Neural cell (in vitro differentiated cells): ENCODE results near the gene RNU7-1. TPM values are rescaled to one million over a fixed set of nuclear protein-coding genes. Genes with fewer than 3 reads are reported as not detected.

Experiments used
- H2AFZ ChIP-seq: fragments of 200-600, 300-800 bp; sonication (generic), shearing (Covaris generic); 2 replicates; pipeline ENCODE4 v1.6.0; 2014; ENCODE audit warnings: low read depth, mild to moderate bottlenecking, antibody characterized with exemption, low read length, moderate library complexity
- H3F3A ChIP-seq: fragments of 200-600 bp; shearing (Covaris generic); 2 replicates; pipeline ENCODE4 v1.6.1; 2016; ENCODE audit warnings: mild to moderate bottlenecking, moderate library complexity, mixed read lengths, antibody characterized with exemption, low read length; ENCODE audit not compliant: insufficient read depth, poor library complexity, severe bottlenecking
- H3K27ac ChIP-seq: fragments of 200-600, 300-800 bp; sonication (generic), shearing (Covaris generic); 2 replicates; pipeline ENCODE4 v1.5.1; 2014; ENCODE audit warnings: mild to moderate bottlenecking, low read length, moderate library complexity
- H3K27me3 ChIP-seq: fragments of 300-800, 200-600 bp; sonication (generic), shearing (Covaris generic); 2 replicates; pipeline ENCODE4 v1.6.0; 2014; ENCODE audit warnings: mild to moderate bottlenecking, low read depth, low read length, moderate library complexity; ENCODE audit not compliant: insufficient read depth
- H3K36me3 ChIP-seq: fragments of 300-800, 200-600 bp; sonication (generic), shearing (Covaris generic); 2 replicates; pipeline ENCODE4 v1.5.1; 2014; ENCODE audit warnings: mild to moderate bottlenecking, antibody characterized with exemption, low read length, moderate library complexity; ENCODE audit not compliant: insufficient read depth
- H3K4me2 ChIP-seq: fragments of 300-800, 200-600 bp; sonication (generic), shearing (Covaris generic); 2 replicates; pipeline ENCODE4 v1.6.0; 2014; ENCODE audit warnings: mild to moderate bottlenecking, low read length
- H3K4me3 ChIP-seq: fragments of 300-800, 200-600 bp; sonication (generic), shearing (Covaris generic); 2 replicates; pipeline ENCODE4 v1.5.1; 2014; ENCODE audit warnings: mild to moderate bottlenecking, low read length, moderate library complexity
- H3K79me2 ChIP-seq: fragments of 200-600 bp; shearing (Covaris generic); replicated peaks from 2 replicates; pipeline ENCODE4 v1.6.0; 2014; ENCODE audit warnings: mild to moderate bottlenecking, low read length, moderate library complexity; ENCODE audit not compliant: insufficient read depth
- H3K9ac ChIP-seq: fragments of 300-800, 200-600 bp; sonication (generic), shearing (Covaris generic); 2 replicates; pipeline ENCODE4 v1.6.1; 2016; ENCODE audit warnings: mild to moderate bottlenecking, low read length, mixed read lengths
- H3K9me2 ChIP-seq: fragments of 200-600 bp; shearing (Covaris generic); 2 replicates; pipeline ENCODE4 v1.6.1; 2016; ENCODE audit warnings: mild to moderate bottlenecking, low read length, mixed read lengths; ENCODE audit not compliant: insufficient read depth
- H3K9me3 ChIP-seq: fragments of 200-600, 300-800 bp; sonication (generic), shearing (Covaris generic); 2 replicates; pipeline ENCODE4 v1.6.1; 2016; ENCODE audit warnings: mild to moderate bottlenecking, mixed run types, low read length, moderate library complexity, mixed read lengths
- H4K20me1 ChIP-seq: fragments of 200-600 bp; shearing (Covaris generic); 2 replicates; pipeline ENCODE4 v1.6.1; 2016; ENCODE audit warnings: mild to moderate bottlenecking, mixed run types; ENCODE audit not compliant: insufficient read depth
- CTCF ChIP-seq: fragments of 450-650 bp; IDR thresholded peaks from 2 replicates; pipeline ENCODE4 v1.5.1; 2014; ENCODE audit warnings: antibody characterized with exemption, mild to moderate bottlenecking, moderate library complexity; ENCODE audit not compliant: poor library complexity, severe bottlenecking
- EP300 ChIP-seq: fragments of 450-650 bp; conservative IDR thresholded peaks from 2 replicates; pipeline ENCODE4 v1.6.1; 2014; ENCODE audit warnings: antibody characterized with exemption, mild to moderate bottlenecking, moderate library complexity; ENCODE audit not compliant: poor library complexity, severe bottlenecking
- EZH2 ChIP-seq: fragments of 200-600, 300-800 bp; shearing (Covaris generic), sonication (generic); IDR thresholded peaks from 2 replicates; pipeline ENCODE4 v1.6.1; 2014; ENCODE audit warnings: antibody characterized with exemption, low read length, borderline replicate concordance, mild to moderate bottlenecking; ENCODE audit not compliant: insufficient read depth, poor library complexity, severe bottlenecking
- MXI1 ChIP-seq: fragments of 450-650 bp; conservative IDR thresholded peaks from 2 replicates; pipeline ENCODE4 v1.6.1; 2014; ENCODE audit warnings: antibody characterized with exemption, mild to moderate bottlenecking; ENCODE audit not compliant: poor library complexity, severe bottlenecking
- RAD21 ChIP-seq: fragments of 450-650 bp; conservative IDR thresholded peaks from 2 replicates; pipeline ENCODE4 v1.6.1; 2014; ENCODE audit warnings: antibody characterized with exemption, mild to moderate bottlenecking, moderate library complexity
- SMC3 ChIP-seq: fragments of 450-650 bp; conservative IDR thresholded peaks from 2 replicates; pipeline ENCODE4 v1.6.1; 2014; ENCODE audit warnings: antibody characterized with exemption, mild to moderate bottlenecking, moderate library complexity; ENCODE audit not compliant: poor library complexity
- TAF1 ChIP-seq: IDR thresholded peaks from 2 replicates; pipeline ENCODE4 v1.6.1; 2012; ENCODE audit warnings: low read depth
- polyA plus RNA-seq: library from polyadenylated mRNA; depleted of rRNA; stranded (reverse); fragments of >200 nt; gene quantifications from 2 replicates; pipeline ENCODE4 v1.2.3, GENCODE V29; 2014
- TF ChIP-seq, protein P1 (sequence below): IDR thresholded peaks from 2 replicates; pipeline ENCODE4 v1.6.1; 2012; ENCODE audit warnings: borderline replicate concordance

RNU7-1 gene
- polyA plus RNA-seq, 1 donor from 2014 or later, result not detected

GRCh38 chr12:6950811-6951540, 7.4 kb downstream of the RNU7-1 start, which contains the start of gene PTPN6:
TSS of gene PTPN6 (plus strand) at chr12:6951356. CDS start at chr12:6951513, 157 bp downstream.
- no peaks in the 10 kb centered on the region for H3K27me3 ChIP-seq
- TF ChIP-seq MXI1 (no peak), RAD21 (no peak), EP300 (no peak), SMC3 (no peak), TAF1 (no peak), EZH2 (no peak)
- TF ChIP-seq, protein P1, sequence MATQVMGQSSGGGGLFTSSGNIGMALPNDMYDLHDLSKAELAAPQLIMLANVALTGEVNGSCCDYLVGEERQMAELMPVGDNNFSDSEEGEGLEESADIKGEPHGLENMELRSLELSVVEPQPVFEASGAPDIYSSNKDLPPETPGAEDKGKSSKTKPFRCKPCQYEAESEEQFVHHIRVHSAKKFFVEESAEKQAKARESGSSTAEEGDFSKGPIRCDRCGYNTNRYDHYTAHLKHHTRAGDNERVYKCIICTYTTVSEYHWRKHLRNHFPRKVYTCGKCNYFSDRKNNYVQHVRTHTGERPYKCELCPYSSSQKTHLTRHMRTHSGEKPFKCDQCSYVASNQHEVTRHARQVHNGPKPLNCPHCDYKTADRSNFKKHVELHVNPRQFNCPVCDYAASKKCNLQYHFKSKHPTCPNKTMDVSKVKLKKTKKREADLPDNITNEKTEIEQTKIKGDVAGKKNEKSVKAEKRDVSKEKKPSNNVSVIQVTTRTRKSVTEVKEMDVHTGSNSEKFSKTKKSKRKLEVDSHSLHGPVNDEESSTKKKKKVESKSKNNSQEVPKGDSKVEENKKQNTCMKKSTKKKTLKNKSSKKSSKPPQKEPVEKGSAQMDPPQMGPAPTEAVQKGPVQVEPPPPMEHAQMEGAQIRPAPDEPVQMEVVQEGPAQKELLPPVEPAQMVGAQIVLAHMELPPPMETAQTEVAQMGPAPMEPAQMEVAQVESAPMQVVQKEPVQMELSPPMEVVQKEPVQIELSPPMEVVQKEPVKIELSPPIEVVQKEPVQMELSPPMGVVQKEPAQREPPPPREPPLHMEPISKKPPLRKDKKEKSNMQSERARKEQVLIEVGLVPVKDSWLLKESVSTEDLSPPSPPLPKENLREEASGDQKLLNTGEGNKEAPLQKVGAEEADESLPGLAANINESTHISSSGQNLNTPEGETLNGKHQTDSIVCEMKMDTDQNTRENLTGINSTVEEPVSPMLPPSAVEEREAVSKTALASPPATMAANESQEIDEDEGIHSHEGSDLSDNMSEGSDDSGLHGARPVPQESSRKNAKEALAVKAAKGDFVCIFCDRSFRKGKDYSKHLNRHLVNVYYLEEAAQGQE, result no peak
- no peaks in the 10 kb centered on the region for H3K79me2 ChIP-seq
- no peak within 1 kb of the TSS for H2AFZ ChIP-seq
- H4K20me1 ChIP-seq, result no peaks in the 10 kb centered on the region
- H3K27ac ChIP-seq, result no peak within 1 kb of the TSS
- H3K9me2 ChIP-seq, result no peaks in the 10 kb centered on the region
- H3K4me3 ChIP-seq, result no peak within 1 kb of the TSS
- no peak within 1 kb of the TSS for H3K4me2 ChIP-seq
- H3K36me3 ChIP-seq, result no peaks in the 10 kb centered on the region
- no peaks in the 10 kb centered on the region for H3K9me3 ChIP-seq
- no peaks in the 10 kb centered on the region for H3F3A ChIP-seq
- H3K9ac ChIP-seq, result no peak within 1 kb of the TSS

GRCh38 chr12:6951551-6952120, 8.0 kb downstream of the RNU7-1 start:
- Histone ChIP-seq H3K27ac (no peak overlapping the region), H4K20me1 (no peaks in the 10 kb centered on the region), H3K36me3 (no peaks in the 10 kb centered on the region), H3K4me2 (no peak overlapping the region), H3K4me3 (no peak overlapping the region), H3K27me3 (no peaks in the 10 kb centered on the region), H3K9me2 (no peaks in the 10 kb centered on the region), H3F3A (no peaks in the 10 kb centered on the region), H2AFZ (no peak overlapping the region), H3K9me3 (no peaks in the 10 kb centered on the region), H3K9ac (no peak overlapping the region), H3K79me2 (no peaks in the 10 kb centered on the region)
- TF ChIP-seq EZH2 (no peak), CTCF (no peak), TAF1 (no peak)
